ENCODE data around the gene NTHL1.

Gene NTHL1

DNA sequence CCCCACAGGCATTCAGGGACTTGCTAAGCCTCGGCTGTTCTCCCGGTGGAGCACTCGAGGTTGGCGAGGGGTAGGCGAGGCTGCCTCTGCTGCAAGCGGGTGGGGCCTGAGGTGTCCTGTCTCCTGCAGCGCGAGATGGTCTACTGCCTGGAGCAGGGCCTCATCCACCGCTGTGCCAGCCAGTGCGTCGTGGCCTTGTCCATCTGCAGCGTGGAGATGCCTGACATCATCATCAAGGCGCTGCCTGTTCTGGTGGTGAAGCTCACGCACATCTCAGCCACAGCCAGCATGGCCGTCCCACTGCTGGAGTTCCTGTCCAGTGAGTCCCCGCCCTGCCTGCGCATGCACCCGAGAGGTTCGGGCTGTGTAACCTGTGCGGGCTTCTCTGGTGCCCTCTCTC lies 26.4 kb upstream of the NTHL1 start:
- H3K9me3 ChIP-seq (ENCODE audit: control insufficient read depth, low read length) = no peaks in the 10 kb centered on the region
- H3K4me1 ChIP-seq (ENCODE audit: control insufficient read depth, insufficient read depth, low read length) = no peaks in the 10 kb centered on the region
- DNase-seq (ENCODE audit: low read depth) = no peak
- H3K9ac ChIP-seq (ENCODE audit: low read length) = no peak overlapping the region
- H3K27me3 ChIP-seq (replicated peaks; ENCODE audit: control insufficient read depth, insufficient read depth, low read length) = no peaks in the 10 kb centered on the region
- no peak overlapping the region for H3K4me3 ChIP-seq (ENCODE audit: low read length)
- peaks cover 76% of the 10 kb centered on the region for H3K36me3 ChIP-seq (ENCODE audit: control insufficient read depth, insufficient read depth, low read length, severe bottlenecking)

DNA sequence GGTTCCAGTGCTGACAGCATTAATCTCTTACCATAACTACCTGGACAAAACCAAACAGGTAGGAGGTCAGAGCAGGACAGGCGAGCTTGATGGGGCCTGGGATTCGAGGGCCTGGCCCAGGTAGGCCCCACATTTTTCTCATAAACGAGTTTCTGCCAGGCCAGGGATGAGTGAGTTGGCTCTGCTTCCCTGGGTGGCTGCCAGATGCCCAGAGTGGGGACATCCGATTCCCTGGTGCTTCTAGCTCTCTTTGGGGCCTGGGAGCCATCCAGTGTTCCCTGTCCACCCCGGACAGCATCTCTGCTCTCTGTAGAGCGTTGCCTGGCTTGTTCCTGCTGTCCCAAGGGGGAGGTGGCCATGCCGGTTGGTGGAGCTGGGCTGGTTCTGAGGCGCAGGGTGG lies 25.3 kb upstream of the NTHL1 start:
- Histone ChIP-seq H3K4me1 (ENCODE audit: control insufficient read depth, insufficient read depth, low read length) (no peaks in the 10 kb centered on the region), H3K9ac (ENCODE audit: low read length) (no peak overlapping the region), H3K36me3 (ENCODE audit: control insufficient read depth, insufficient read depth, low read length, severe bottlenecking) (peaks cover 80% of the 10 kb centered on the region), H3K27me3 (replicated peaks; ENCODE audit: control insufficient read depth, insufficient read depth, low read length) (no peaks in the 10 kb centered on the region), H3K9me3 (ENCODE audit: control insufficient read depth, low read length) (no peaks in the 10 kb centered on the region), H3K4me3 (ENCODE audit: low read length) (no peak overlapping the region)
- DNase-seq (ENCODE audit: low read depth) = no peak

- H3K9ac ChIP-seq (ENCODE audit: low read length) = no peak overlapping the region
- H3K4me1 ChIP-seq (ENCODE audit: control insufficient read depth, insufficient read depth, low read length) = no peaks in the 10 kb centered on the region
- H3K9me3 ChIP-seq (ENCODE audit: control insufficient read depth, low read length) = no peaks in the 10 kb centered on the region
- H3K4me3 ChIP-seq (ENCODE audit: low read length) = no peak overlapping the region
- H3K36me3 ChIP-seq (ENCODE audit: control insufficient read depth, insufficient read depth, low read length, severe bottlenecking) = peaks cover 75% of the 10 kb centered on the region
- no peaks in the 10 kb centered on the region for H3K27me3 ChIP-seq (replicated peaks; ENCODE audit: control insufficient read depth, insufficient read depth, low read length)
- DNase-seq (ENCODE audit: low read depth) = no peak
Observed at GRCh38 chr16:2071454-2072202, 24.0 kb upstream of the NTHL1 start.

DNA sequence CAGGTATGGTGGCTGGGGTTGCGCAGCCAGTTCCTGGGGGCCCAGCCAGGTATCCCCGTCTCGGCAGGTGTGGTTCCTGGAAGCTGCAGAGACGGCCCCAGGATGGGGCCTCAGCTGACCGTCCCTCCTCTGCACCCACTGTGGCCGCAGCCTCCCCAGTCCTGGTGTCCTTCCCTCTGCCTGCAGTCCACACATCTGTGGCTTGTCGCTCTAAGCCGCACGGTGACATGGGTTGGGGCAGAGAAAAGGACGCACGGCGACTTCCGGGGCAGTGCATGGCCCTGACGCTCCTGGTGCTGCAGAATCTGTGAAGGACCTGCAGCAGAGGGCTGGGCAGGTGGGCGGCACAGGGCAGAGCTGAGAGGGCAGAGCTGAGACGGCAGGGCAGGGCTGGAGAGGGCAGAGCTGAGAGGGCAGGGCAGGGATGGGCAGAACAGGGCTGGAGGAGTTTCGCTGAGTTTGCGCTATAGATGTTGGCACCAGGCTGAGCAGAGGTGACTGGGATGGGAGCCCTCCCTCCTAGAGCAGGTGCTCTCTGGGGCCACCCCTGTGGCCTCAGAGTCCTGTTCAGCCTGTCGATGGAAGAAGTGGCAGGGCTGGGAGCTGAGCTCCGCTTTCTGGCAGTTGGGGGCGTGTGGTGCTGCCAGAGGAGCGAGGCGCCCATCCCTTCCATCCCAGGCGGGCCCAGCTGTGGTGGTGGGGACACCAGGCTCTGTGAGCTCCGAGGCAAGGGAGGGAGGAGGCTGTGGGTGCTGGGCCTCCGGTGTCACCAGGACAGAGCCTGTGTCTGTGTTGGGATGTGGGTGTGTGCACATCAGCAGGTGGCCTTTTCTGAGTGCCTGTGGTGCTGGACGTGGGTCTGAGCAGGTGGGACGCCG lies 23.2 kb upstream of the NTHL1 start:
- no peaks in the 10 kb centered on the region for H3K9me3 ChIP-seq (ENCODE audit: control insufficient read depth, low read length)
- H3K4me1 ChIP-seq (ENCODE audit: control insufficient read depth, insufficient read depth, low read length) = no peaks in the 10 kb centered on the region
- H3K9ac ChIP-seq (ENCODE audit: low read length) = no peak overlapping the region
- peaks cover 79% of the 10 kb centered on the region for H3K36me3 ChIP-seq (ENCODE audit: control insufficient read depth, insufficient read depth, low read length, severe bottlenecking)
- H3K27me3 ChIP-seq (replicated peaks; ENCODE audit: control insufficient read depth, insufficient read depth, low read length) = no peaks in the 10 kb centered on the region
- DNase-seq (ENCODE audit: low read depth) = no peak
- H3K4me3 ChIP-seq (ENCODE audit: low read length) = no peak overlapping the region

DNA sequence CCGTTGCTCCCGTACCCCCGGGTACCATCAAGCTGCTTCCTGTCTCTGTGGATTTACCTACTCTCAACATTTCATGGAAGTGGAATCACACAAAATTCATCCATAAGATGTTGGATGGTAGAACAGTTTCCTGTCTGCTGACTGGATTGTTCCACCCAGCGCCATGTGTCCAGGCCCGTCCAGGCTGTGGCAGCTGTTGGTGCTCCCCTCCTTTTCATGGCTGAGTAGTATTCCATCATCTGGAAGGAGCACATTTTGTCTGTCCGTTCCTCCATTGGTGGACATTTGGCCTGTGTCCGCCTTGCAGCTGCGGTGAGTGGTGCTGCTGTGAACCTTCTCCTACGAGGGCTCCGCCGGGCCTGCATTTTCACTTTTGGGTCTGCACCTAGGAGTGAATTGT lies 18.5 kb upstream of the NTHL1 start:
- Histone ChIP-seq H3K27me3 (replicated peaks; ENCODE audit: control insufficient read depth, insufficient read depth, low read length) (no peaks in the 10 kb centered on the region), H3K9ac (ENCODE audit: low read length) (no peak overlapping the region), H3K4me1 (ENCODE audit: control insufficient read depth, insufficient read depth, low read length) (no peaks in the 10 kb centered on the region), H3K4me3 (ENCODE audit: low read length) (no peak overlapping the region), H3K36me3 (ENCODE audit: control insufficient read depth, insufficient read depth, low read length, severe bottlenecking) (peaks cover 73% of the 10 kb centered on the region), H3K9me3 (ENCODE audit: control insufficient read depth, low read length) (no peaks in the 10 kb centered on the region)
- DNase-seq (ENCODE audit: low read depth) = no peak

DNA sequence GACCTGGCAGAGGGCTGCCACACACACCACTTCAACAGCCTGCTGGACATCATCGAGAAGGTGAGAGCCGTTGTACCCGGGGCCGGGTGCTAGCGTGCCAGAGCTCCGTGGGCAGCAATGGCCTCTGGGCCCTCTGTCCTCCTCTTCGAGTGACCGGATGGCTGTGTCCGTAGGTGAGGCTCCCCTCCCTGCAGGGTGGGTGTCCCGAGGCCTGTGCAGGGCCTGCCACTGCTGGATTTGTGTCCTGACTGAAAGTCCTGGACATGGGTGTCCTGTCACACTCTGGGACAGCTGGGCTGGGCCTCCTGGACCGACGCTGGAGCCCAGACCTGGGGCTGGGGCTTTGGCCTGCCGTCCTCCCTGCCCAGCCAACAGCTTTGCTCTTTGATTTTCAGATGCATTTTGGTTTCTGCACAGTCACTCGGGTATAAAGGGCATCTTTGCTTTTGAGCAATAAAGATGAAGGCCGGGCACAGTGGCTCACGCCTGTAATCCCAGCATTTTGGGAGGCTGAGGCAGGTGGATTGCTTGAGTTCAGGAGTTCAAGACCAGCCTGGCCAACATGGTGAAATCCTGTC lies 16.8 kb upstream of the NTHL1 start:
- no peaks in the 10 kb centered on the region for H3K4me1 ChIP-seq (ENCODE audit: control insufficient read depth, insufficient read depth, low read length)
- no peaks in the 10 kb centered on the region for H3K27me3 ChIP-seq (replicated peaks; ENCODE audit: control insufficient read depth, insufficient read depth, low read length)
- no peak overlapping the region for H3K9ac ChIP-seq (ENCODE audit: low read length)
- DNase-seq (ENCODE audit: low read depth) = no peak
- no peak overlapping the region for H3K4me3 ChIP-seq (ENCODE audit: low read length)
- H3K36me3 ChIP-seq (ENCODE audit: control insufficient read depth, insufficient read depth, low read length, severe bottlenecking) = peaks cover 72% of the 10 kb centered on the region
- H3K9me3 ChIP-seq (ENCODE audit: control insufficient read depth, low read length) = no peaks in the 10 kb centered on the region

- Histone ChIP-seq H3K4me1 (ENCODE audit: control insufficient read depth, insufficient read depth, low read length) (no peaks in the 10 kb centered on the region), H3K36me3 (ENCODE audit: control insufficient read depth, insufficient read depth, low read length, severe bottlenecking) (peaks cover 70% of the 10 kb centered on the region), H3K9me3 (ENCODE audit: control insufficient read depth, low read length) (no peaks in the 10 kb centered on the region), H3K9ac (ENCODE audit: low read length) (no peak overlapping the region), H3K4me3 (ENCODE audit: low read length) (no peak overlapping the region), H3K27me3 (replicated peaks; ENCODE audit: control insufficient read depth, insufficient read depth, low read length) (no peaks in the 10 kb centered on the region)
- no peak for DNase-seq (ENCODE audit: low read depth)
Observed at GRCh38 chr16:2063861-2064260, 16.2 kb upstream of the NTHL1 start.

GRCh38 chr16:2062801-2063200 lies 15.2 kb upstream of the NTHL1 start:
- Histone ChIP-seq H3K9ac (ENCODE audit: low read length) (no peak overlapping the region), H3K27me3 (replicated peaks; ENCODE audit: control insufficient read depth, insufficient read depth, low read length) (no peaks in the 10 kb centered on the region), H3K9me3 (ENCODE audit: control insufficient read depth, low read length) (no peaks in the 10 kb centered on the region), H3K36me3 (ENCODE audit: control insufficient read depth, insufficient read depth, low read length, severe bottlenecking) (peaks cover 71% of the 10 kb centered on the region), H3K4me1 (ENCODE audit: control insufficient read depth, insufficient read depth, low read length) (no peaks in the 10 kb centered on the region), H3K4me3 (ENCODE audit: low read length) (no peak overlapping the region)
- DNase-seq (ENCODE audit: low read depth) = no peak

- no peak for DNase-seq (ENCODE audit: low read depth)
- Histone ChIP-seq H3K9me3 (ENCODE audit: control insufficient read depth, low read length) (no peaks in the 10 kb centered on the region), H3K4me1 (ENCODE audit: control insufficient read depth, insufficient read depth, low read length) (no peaks in the 10 kb centered on the region), H3K36me3 (ENCODE audit: control insufficient read depth, insufficient read depth, low read length, severe bottlenecking) (peaks cover 75% of the 10 kb centered on the region), H3K9ac (ENCODE audit: low read length) (no peak overlapping the region), H3K27me3 (replicated peaks; ENCODE audit: control insufficient read depth, insufficient read depth, low read length) (no peaks in the 10 kb centered on the region), H3K4me3 (ENCODE audit: low read length) (no peak overlapping the region)
Observed at GRCh38 chr16:2061526-2061925, 13.9 kb upstream of the NTHL1 start.

DNA sequence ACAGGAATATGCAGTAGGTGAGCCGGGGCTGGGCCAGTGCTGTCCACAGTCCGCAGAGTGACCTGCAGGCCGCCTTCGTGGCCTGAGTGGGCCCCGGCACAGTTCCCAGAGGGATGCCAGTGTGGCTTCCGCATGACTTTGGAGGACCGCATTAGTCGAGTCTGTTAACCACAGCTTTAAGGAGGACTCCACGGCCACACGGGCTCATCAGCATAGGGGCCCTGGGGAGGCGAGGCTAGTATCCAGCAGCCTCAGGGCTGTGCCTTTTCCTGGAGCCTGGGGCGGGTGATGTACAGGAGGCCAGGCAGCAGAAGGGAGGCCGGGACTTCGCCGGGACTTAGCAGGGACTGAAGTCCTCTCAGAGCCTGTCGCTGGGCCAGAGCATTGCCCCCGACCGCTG lies 13.4 kb upstream of the NTHL1 start:
- peaks cover 73% of the 10 kb centered on the region for H3K36me3 ChIP-seq (ENCODE audit: control insufficient read depth, insufficient read depth, low read length, severe bottlenecking)
- H3K27me3 ChIP-seq (replicated peaks; ENCODE audit: control insufficient read depth, insufficient read depth, low read length) = no peaks in the 10 kb centered on the region
- no peaks in the 10 kb centered on the region for H3K4me1 ChIP-seq (ENCODE audit: control insufficient read depth, insufficient read depth, low read length)
- no peak overlapping the region for H3K9ac ChIP-seq (ENCODE audit: low read length)
- DNase-seq (ENCODE audit: low read depth) = no peak
- H3K4me3 ChIP-seq (ENCODE audit: low read length) = no peak overlapping the region
- no peaks in the 10 kb centered on the region for H3K9me3 ChIP-seq (ENCODE audit: control insufficient read depth, low read length)

DNA sequence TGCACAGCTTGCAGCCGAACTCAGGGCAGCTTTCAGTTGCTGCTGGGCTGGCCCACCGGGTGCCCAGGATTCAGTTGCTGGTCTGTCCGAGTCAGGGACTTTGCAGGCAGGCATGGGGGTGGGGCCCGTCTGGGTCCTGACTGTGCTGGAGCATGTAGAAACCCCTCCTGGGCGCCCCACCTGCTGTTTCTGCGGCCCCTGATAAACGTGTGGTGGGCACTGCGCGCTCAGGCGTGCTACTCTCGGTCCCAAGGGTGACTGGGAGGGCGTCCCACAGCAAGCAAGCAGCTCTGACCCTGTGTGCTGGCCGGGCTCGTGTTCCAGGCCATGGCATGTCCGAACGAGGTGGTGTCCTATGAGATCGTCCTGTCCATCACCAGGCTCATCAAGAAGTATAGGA lies 12.7 kb upstream of the NTHL1 start:
- no peaks in the 10 kb centered on the region for H3K27me3 ChIP-seq (replicated peaks; ENCODE audit: control insufficient read depth, insufficient read depth, low read length)
- H3K9ac ChIP-seq (ENCODE audit: low read length) = no peak overlapping the region
- no peak overlapping the region for H3K4me3 ChIP-seq (ENCODE audit: low read length)
- H3K9me3 ChIP-seq (ENCODE audit: control insufficient read depth, low read length) = no peaks in the 10 kb centered on the region
- no peak for DNase-seq (ENCODE audit: low read depth)
- no peaks in the 10 kb centered on the region for H3K4me1 ChIP-seq (ENCODE audit: control insufficient read depth, insufficient read depth, low read length)
- peaks cover 66% of the 10 kb centered on the region for H3K36me3 ChIP-seq (ENCODE audit: control insufficient read depth, insufficient read depth, low read length, severe bottlenecking)

All from adipocyte (in vitro differentiated cells).